CD4-positive, alpha-beta T cell treated with Interferon gamma for 1 hour (primary cell): ENCODE measurements around the gene OMA1.
"Not testable (repeated sequence)": the region's sequence is repeated elsewhere in the genome, so short reads cannot be mapped to it uniquely, and the experiment has no call there.

Experiments
- DNase-seq: peaks from one replicate; pipeline ENCODE4 v3.0.0-alpha.2; 2020

The OMA1 gene

DNA sequence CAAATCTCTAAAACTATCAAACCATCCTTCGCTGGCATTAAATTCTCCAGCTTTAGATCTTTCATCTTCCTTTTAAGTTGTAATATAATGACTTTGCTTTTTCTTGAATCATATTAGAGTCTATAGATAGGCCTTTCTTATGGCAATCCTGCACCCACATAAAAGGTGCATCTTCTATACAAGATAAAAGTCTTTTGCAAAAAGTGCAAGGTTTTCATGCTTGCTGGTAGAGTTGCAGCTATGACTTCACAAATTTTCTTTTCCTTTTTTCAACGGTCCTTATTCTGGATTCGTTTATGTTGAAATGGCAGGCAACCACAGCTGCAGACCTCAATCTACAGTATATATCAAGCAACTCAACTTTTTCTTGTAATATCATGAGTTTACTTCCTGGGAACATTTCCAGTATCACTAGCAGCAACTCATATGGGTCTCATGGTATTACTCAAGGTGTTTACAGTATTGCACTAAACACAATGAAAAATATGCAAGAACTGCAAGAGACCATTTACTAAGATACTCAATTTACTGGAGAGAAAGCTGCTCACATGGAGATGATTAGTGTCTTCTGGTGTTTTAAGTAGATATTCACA lies 22.1 kb downstream of the OMA1 start:
- no peak for DNase-seq

DNA sequence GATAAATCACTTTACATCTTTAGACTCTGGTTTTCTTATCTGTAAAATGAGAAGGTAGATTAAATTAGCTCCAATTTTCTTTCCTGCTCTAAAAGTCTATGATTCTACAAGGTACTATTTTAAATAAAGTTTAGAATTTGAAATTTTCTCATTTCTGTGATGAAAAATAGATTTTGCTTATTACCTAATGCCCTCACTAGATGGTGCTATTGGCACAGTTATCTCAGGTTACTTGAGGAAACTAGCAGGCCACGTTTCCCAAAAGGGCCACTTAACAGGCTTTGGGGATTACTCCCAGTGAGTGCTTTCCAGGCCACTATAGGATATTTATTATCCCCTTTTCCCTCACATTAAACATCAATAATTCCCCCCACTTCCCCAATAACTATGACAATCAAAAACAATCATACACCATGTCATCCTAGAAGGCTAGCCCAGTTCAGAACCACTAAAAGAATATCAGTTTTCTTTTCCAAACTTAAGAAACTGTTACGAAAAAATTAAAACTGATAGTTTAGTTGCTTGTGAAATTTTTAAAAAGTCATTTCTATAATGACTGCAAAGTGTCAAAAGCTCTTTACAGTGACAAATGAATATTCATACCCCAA lies 30.6 kb downstream of the OMA1 start:
- no peak for DNase-seq

DNA sequence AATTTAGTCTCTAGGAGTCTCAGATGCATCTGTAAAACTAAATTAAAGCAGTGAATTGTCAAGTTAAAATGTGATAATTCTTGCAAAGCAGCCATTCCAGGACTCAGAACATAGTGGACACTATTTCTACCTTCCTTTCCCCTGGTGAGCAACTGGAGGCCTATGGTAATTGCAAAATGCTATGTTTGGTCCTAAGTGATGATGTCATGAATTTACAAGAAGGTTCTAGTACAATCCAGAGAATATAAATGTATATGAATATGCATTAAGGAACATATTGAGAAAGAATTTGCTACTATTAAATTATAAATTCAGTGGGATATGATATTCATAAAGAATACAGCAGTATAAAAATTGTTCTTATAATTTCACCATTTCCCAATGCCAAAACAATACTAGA lies 32.6 kb downstream of the OMA1 start:
- DNase-seq: no peak

DNA sequence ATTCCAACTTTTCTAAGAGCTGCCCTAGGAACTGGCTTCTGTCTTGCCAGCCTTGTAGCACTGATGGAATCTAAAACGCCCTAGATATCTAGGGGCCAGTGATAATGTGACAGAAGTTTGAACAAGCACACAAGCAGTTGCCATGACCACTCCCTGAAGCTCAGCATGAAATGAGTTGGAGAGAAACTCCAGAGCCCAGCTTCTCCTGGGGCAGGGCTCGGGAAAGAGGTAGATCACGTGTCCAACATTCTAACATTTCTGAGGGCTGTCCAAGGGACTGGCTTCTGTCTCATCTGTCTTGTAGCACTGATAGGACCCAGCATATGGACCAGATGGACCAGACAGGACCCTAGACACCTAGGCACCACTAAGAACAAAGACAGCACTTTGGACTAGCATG lies 37.9 kb downstream of the OMA1 start:
- no peak for DNase-seq

DNA sequence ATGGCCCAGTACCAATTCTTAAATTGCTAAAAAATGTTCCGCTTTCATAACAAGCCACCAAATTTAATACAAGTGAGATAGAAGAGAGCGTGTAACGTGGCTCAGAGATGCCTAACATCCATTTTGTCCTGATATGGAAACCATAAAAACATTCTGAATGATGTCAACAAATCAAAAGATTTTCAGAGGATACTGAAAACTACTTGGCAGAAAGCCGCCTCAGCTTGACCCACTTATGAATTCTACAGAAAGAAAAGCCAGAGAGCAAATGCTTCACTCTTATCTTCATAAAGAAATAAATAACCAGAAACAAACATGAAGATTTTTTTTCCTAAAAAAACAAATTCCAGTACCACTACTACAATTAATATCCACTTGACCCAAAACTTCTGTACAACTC lies 41.2 kb downstream of the OMA1 start:
- DNase-seq: no peak

DNA sequence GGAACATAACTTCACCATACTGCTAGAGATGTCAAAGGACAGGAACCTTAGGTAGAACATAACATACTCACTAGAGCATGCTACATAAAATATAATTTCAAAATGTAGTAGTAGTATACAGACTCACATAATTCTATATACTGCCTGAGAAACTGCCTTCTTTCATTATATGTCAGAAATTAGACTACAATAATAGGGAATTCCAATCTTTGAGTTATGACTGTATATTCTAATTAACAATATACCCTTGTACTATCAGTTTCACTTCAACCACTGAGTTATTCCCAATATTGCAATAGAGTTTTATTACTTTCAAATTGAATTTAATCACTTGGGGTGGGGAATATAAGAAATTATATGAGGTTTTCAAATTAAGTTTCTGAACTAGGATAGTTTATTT lies 44.0 kb downstream of the OMA1 start:
- no peak for DNase-seq

DNA sequence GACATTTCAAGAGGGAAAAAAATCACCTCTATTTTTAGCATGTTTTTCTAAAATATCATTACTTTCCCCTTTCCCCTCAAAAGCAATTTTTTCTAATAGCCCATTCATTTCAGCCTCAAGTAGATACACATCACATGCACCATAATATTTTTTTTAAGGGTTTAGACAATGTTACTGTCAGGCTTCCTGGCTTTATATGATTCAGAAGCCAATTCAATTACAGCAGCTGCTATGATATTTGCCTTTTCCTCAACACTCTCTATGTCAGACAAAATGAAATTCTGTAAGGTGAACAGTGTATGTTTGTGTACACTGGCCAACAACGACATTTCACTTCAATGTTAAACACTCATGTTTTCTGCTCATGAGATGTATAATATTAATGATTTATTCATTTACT lies 46.5 kb downstream of the OMA1 start:
- no peak for DNase-seq

DNA sequence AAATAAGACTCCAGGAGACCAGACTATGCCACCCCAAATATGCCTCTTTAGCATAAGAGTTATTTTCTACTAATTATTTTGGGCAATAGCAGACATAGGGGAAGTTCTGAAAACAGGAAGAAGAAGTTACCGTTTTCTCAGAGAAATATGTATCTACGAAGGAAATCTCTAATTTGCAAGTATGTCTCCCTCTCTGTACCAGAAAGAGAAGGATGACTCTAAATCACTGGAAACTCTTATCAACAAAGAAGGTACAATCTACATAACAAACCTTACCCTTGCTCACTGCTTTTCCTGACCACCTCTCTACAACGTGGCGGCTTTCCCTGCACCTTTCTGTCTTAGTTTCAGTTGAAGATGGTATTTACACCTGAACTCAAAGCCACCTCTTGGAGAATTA lies 49.0 kb downstream of the OMA1 start:
- DNase-seq: no peak

DNA sequence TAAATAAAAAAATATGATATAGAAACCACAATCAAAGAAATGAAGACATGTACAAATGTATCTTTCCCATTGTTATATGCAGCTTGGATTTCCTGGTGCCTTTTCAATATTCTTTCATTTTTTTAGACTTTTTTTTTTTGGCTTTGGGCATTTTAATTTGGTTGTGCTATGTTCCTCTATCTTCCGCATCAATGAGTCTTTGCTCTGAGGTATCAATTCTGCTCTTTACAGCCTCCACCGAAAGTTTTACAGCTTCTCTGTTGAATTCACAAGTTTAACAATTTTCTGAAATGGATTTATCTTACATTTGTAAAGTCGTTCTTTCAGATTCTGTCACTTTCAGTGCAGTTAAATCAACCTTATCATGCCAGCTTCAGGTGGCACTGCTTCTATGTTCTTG lies 50.5 kb downstream of the OMA1 start:
- no peak for DNase-seq

DNA sequence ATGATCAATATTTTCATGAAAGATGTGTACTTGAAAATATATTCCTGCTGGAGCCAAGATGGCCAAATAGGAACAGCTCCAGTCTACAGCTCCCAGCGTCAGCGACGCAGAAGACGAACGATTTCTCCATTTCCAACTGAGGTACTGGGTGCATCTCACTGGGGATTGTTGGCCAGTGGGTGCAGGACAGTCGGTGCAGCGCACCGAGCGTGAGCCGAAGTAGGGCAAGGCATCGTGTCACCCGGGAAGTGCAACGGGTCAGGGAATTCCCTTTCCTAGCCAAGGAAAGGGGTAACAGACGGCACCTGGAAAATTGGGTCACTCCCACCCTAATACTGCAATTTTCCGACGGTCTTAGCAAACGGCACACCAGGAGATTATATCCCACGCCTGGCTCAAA lies 57.6 kb downstream of the OMA1 start:
- DNase-seq: not testable (repeated sequence)

DNA sequence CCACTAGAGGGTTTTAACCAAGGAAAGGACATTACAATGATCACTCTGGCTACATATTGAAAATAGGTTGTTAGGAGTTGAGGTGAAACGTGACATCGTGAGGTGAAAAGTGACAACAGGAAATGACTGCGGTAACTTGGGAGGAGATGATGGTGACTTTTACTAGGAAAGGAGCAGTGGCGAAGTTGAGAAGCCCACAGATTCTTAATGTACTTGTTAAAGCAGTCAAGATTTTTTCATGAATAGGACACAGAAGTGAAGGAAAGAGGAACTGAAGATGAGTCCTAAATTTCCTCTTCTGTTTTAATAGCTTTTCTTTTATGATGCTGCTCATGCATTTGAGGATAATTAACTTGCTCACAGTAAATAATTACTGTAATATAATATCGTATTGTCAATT lies 59.5 kb downstream of the OMA1 start:
- DNase-seq: no peak

DNA sequence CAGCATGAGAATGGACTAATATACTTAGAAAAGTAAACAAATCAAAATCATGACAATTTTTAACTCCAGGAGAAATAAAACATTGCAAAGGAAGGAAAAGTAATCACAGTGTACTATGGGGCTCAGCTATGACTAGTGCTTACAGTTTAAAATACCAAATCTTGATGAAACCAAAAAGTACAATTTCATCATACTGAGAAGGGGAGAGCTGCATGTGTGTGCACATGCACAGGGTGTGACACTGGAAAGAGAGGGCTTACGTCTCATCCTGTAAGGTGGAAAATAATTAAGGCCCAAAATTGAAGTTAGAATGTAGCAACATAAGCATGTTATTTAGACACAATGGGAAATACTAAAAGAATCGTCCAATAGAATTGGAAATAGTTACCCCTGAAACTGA lies 64.6 kb downstream of the OMA1 start:
- no peak for DNase-seq

DNA sequence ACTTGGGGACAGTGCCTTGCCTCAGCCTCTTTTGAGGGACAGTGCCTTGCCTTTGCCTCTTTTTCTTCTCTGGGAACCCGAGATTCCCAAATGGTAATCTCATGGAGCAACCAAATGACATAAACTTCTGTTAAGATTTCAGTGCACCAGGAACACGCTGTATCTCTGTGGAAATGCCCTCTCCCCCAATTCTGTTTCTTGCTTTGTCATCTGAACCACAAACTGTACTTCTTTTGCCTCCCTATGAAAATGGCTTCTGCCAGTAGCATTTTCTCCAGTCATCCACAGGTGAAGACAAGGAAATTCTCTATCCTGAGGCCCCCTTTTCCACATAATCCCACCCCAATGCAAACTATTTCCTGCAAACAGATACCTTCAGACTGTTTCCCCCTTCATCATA lies 66.3 kb downstream of the OMA1 start:
- no peak for DNase-seq

DNA sequence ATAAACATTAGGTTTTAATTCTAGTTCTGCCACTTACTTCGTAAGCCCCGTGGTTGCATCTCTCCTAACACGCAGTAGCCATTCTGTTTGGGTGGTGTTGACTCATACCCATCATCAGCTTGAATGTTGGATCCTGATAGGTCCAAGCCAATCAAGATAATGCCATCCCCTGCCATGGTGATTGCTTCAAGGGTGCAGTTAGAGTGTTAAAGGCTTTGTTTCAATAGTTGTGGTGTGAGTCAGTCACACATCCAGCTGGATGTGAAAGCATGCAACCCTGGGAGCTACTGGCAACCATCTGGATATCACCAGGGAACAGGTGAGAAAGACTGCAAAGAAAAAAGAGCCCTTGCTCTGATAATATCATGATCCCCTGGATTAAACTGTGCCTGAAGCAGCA lies 69.1 kb downstream of the OMA1 start:
- DNase-seq: no peak

DNA sequence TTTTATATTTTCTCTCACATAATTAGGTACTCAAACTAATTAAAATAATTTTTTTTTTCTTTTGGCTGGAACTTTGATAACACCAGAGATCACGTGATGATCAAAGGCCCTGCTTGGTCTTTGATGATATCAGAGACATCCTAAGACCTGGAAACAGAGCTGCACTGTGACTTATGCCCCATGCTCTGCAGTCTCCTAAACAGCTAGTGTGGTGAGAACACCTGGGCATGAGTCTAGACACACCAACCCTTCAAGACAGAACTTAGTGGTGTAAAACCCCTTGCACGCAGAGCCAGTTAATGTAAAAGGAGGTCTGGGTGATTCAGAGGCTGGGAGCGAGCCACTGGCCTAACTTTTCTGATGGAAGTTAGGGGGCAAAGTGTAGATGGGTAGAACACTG lies 70.3 kb downstream of the OMA1 start:
- DNase-seq: no peak

DNA sequence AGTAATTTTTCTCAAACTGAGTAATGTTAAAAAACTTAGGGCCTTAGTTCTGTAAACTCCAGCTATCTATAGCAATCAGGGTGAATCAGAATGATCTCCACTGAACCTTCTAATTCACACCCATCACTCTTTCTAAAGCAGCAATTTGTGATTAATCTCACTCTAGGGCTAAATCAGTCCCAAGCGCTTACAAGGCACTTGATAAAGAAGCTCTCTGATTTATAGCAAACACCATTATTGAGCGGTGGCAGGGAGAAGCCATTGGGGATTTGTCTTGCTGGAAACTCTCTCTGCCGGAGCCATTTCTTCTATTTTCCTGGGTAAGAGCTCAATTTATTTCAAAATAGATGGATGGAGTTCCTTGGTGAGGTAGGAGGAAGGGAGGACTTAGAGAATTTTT lies 77.0 kb downstream of the OMA1 start:
- DNase-seq: no peak

DNA sequence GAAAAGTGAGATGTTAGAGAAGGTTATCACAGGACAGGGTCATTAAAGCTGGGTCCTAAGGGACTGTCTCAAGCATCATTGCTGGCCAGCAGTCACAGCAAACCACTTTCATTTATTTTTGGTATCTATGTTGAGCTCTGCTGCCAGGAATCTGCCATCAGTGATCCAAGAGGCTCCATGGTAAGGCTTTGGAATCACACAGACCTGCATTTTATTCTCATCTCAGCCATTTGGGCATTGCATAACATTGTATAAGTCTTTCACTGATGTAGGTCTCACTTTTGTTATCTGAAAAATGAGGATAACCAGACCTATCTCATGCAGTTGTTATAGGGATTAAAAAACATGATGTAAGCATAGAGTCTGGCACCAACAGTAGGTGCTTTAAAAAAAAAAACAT lies 77.5 kb downstream of the OMA1 start:
- no peak for DNase-seq

DNA sequence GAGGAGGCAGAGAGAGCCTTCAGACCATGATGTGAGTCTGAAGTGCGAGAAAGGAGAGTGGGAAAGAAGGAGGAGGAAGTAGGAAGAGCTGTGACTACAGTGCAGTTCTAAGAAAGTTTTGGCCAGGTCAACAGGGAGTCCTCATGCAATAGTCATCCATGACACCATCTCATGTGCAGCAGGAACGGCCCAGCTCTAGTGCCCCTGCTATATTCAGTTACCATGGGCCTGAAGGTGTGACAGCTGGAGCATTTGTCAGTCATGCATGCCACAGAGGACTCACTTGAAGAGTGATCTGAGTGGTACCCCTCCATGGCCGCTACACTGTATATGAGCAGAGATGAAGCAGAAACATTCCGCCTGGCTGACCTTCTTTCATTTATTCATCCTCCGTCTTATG lies 77.9 kb downstream of the OMA1 start:
- no peak for DNase-seq

DNA sequence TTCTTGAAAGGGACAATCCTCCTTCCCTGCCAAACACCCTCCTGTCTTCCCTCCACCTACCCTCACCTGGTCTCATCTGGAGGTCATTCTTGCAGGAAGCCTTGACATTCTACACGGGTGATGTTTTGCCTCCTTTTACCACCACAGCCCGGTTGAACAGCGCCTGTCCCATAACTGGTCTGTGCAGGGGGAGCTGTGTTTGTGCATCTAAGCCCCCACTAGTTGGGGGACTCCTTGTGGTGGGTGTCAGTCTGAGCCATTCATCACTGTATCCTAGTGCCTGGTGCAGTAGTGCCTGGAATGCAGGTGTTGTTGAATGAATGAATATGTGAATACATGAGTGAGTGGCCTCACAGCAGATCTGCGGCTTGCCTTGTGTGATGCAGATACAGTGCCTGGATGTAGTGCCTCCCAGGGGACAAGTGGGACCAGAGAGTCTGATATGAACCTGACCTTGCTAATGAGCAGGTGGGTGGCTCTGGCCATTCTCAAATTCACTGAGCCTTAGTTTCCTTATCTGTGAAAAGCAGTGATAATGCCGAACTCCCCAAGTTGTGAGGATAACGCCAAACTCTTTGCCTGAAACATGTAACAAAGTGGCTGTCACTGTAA lies 79.8 kb downstream of the OMA1 start:
- DNase-seq: no peak

DNA sequence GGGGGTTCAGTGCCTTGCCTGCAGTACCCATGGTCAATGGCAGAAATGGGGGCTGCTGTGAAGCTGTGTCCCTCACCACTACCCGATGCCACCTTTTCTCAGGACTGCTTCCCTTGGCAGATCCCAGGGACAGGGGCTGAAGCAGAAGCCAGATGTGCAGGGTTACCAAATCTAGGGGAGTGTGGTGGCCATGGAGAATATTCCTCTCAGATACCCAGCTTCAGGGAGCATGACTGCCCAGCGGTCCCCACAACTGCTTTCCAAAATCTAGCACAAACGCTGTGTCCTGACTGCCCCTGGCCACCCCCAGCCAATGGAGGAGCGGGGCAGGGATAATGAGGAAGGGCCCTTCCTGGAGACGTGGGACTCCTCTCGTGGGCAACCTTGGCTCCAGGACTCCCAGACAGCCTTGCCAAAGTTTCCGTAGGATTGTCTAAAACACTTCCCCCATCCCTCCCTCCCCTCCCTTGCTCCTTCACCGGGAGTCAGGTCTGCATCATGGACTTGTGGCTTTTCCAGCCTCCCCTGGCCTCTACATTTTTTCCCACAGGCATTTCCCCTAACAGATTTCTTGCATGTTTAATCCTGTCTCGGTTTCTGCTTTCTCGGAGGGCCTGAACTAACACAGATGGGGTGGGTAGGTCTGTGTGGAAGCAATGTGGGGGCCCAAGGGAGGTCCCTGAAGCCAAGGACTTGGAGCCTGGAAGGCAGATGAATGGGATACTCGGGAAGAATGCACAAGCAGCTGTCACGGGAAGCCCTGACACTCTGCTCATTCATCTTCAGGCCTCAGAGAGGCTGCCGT lies 80.5 kb downstream of the OMA1 start:
- DNase-seq: no peak

DNA sequence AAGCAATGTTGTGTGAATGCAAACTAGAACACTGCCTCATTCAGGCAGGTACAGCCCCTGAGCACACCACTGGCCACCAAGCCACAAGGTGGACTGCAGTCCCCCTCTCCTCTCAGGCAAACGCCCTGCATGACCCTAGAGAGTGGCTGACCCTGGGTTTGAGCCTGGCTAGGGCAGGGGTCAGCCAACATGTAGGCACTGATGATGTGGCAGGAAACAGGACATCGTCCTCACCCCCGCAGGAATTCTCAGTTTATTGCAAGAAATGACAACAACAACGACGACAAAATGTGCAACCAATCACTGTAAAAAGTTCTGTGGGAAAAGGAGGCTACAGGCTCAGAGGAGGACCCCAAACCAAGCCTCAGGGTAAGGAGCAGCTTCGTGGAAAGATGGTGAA lies 81.3 kb downstream of the OMA1 start:
- DNase-seq: no peak

DNA sequence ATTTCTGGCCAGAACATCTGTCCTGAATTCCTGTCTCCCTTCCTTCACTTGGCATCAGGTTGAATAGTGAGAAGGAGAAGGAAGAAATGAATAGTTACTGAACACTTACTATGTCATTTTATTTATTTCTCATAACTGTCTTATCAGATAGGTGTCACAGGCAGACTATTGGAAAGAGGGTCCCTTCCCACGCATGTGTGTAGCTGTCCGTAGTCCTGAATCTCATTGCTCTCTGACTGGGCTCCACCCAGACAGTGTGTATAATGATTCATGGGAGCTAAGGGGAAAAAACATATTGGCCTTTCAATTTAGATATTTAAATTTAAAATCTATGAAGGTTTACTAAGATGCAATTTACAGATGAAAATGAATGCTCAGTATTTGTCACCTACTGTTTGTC lies 86.1 kb downstream of the OMA1 start:
- DNase-seq: no peak

DNA sequence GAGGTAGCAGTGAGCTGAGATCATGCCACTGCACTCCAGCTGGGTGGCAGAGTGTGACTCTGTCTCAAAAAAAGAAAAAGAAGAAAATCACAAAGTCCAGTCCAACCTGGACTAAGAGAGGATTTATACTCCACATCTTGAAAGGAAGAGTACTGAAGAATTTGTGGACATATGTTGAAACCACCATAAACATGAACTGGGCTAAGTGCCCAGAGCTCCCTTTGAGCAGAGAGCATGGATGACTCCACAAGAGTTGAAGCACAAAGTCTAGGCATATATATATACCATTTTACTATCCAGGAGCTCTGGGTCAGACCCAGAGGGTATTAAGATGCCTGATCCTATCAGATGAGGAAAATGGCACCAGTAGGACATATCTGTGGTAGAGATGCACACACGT lies 86.6 kb downstream of the OMA1 start:
- no peak for DNase-seq

DNA sequence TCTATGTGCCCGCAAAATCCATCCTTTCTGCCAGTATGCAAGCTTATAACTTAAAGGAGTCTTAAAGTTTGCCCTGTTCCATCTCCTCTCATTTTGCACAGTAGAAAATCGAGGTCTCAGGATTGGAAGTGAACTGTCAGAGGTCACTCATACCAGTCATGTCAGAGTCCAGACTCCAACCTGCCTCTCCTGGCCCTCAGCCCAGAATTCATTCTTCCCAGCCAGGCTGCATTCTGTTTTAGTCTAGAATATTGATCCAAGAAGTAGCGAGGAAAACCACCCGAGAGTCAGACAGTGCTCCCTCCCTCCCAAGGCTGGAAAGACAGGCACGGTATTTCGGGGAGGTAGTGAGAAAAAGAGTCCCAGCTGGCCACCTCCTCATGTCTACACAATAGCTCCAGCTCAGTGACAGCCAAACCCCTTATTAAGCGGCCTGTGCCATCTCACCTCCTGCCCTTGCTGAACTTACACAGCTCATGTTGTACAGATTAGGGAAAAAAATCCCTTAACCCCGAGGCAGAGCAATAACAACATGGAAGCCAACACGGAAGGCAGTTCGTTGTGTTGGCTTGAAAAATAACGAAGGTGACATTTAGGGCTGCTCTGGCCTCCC lies 89.4 kb downstream of the OMA1 start:
- DNase-seq: no peak
